ENCODE measurements around the gene GCNT2. TPM values are rescaled to one million over a fixed set of nuclear protein-coding genes. Genes with fewer than 3 reads are reported as not detected.

GCNT2 gene
- total RNA-seq, 6 donors from 2014 or later: 18.7 to 97.4 (median 44.5) TPM

DNA sequence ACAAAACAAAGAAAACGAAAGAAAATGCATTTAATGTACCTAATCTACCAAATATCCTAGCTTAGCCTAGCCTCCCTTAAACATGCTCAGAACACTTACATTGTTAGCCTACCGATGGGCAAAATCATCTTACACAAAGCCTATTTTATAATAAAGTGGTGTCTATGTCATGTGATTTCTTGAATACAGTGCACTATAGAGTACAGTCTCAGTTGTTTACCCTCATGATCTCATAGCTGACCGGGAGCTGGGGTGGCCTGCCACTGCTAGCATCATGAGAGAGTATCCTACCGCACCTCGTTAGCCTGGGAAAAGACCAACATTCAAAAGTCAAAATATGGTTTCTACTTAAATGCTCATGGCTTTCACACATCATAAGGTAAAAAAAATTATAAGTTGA is 16.6 kb downstream of the GCNT2 start:
- DNase-seq (no peak), ATAC-seq (ENCODE audit: low FRiP score in 2 of 2) (no peak)
- no peak overlapping the region for H3K4me3 ChIP-seq
- no peaks in the 10 kb centered on the region for H3K9me3 ChIP-seq
- H3K27ac ChIP-seq: no peak overlapping the region
- no peaks in the 10 kb centered on the region for H3K36me3 ChIP-seq
- H3K27me3 ChIP-seq: no peaks in the 10 kb centered on the region
- 95 to 98% methylated on average over 5 of the region's 5 CpGs for WGBS, 2 donors
- TF ChIP-seq, protein P1, sequence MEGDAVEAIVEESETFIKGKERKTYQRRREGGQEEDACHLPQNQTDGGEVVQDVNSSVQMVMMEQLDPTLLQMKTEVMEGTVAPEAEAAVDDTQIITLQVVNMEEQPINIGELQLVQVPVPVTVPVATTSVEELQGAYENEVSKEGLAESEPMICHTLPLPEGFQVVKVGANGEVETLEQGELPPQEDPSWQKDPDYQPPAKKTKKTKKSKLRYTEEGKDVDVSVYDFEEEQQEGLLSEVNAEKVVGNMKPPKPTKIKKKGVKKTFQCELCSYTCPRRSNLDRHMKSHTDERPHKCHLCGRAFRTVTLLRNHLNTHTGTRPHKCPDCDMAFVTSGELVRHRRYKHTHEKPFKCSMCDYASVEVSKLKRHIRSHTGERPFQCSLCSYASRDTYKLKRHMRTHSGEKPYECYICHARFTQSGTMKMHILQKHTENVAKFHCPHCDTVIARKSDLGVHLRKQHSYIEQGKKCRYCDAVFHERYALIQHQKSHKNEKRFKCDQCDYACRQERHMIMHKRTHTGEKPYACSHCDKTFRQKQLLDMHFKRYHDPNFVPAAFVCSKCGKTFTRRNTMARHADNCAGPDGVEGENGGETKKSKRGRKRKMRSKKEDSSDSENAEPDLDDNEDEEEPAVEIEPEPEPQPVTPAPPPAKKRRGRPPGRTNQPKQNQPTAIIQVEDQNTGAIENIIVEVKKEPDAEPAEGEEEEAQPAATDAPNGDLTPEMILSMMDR (IDR thresholded peaks at IDR 0.05): no peak
- TF ChIP-seq POLR2A (IDR thresholded peaks at IDR 0.05) (no peak), EP300 (IDR thresholded peaks at IDR 0.05) (no peak), POLR2AphosphoS5 (IDR thresholded peaks at IDR 0.05) (no peak)
- peaks cover 4 to 17% (median 12%) of the 10 kb centered on the region in 4 donors for H3K4me1 ChIP-seq

- DNase-seq (no peak), ATAC-seq (ENCODE audit: low FRiP score in 2 of 2) (no peak)
- WGBS, 2 donors: 80 to 86% methylated on average over 4 of the region's 4 CpGs
- Histone ChIP-seq H3K27me3 (no peaks in the 10 kb centered on the region), H3K4me1 (peaks cover 0 to 9% (median 2%) of the 10 kb centered on the region in 4 donors), H3K27ac (no peak overlapping the region), H3K36me3 (no peaks in the 10 kb centered on the region), H3K4me3 (no peak overlapping the region), H3K9me3 (no peaks in the 10 kb centered on the region)
- TF ChIP-seq EP300 (IDR thresholded peaks at IDR 0.05) (no peak), POLR2AphosphoS5 (IDR thresholded peaks at IDR 0.05) (no peak), POLR2A (IDR thresholded peaks at IDR 0.05) (no peak)
- TF ChIP-seq, protein P1 (IDR thresholded peaks at IDR 0.05): no peak
Measured at GRCh38 chr6:10540073-10540746, 19.1 kb downstream of the GCNT2 start.

GRCh38 chr6:10541591-10541990 is 20.4 kb downstream of the GCNT2 start:
- DNase-seq: no peak
- Histone ChIP-seq H3K4me1 (no peaks in the 10 kb centered on the region), H3K9me3 (no peaks in the 10 kb centered on the region), H3K4me3 (no peak overlapping the region), H3K27ac (no peak overlapping the region), H3K36me3 (no peaks in the 10 kb centered on the region), H3K27me3 (no peaks in the 10 kb centered on the region)
- no peak for TF ChIP-seq EP300 (IDR thresholded peaks at IDR 0.05)
- TF ChIP-seq, protein P1 (IDR thresholded peaks at IDR 0.05): no peak
- no peak for TF ChIP-seq POLR2A (IDR thresholded peaks at IDR 0.05)
- no peak for TF ChIP-seq POLR2AphosphoS5 (IDR thresholded peaks at IDR 0.05)
- WGBS, 2 donors: 68 to 100% methylated on average over 1 of the region's 1 CpG
- no peak for ATAC-seq (ENCODE audit: low FRiP score in 2 of 2)

GRCh38 chr6:10542213-10542612 is 21.1 kb downstream of the GCNT2 start:
- peak in 1 of 2 donors; percentile 36 for ATAC-seq (ENCODE audit: low FRiP score in 2 of 2)
- DNase-seq: no peak
- H3K4me3 ChIP-seq: no peak overlapping the region
- no peaks in the 10 kb centered on the region for H3K9me3 ChIP-seq
- no peaks in the 10 kb centered on the region for H3K4me1 ChIP-seq
- no peaks in the 10 kb centered on the region for H3K36me3 ChIP-seq
- TF ChIP-seq EP300 (IDR thresholded peaks at IDR 0.05): no peak
- no peak for TF ChIP-seq POLR2A (IDR thresholded peaks at IDR 0.05)
- TF ChIP-seq POLR2AphosphoS5 (IDR thresholded peaks at IDR 0.05): no peak
- TF ChIP-seq, protein P1 (IDR thresholded peaks at IDR 0.05): no peak
- WGBS, 2 donors: 71 to 78% methylated on average over 2 of the region's 2 CpGs
- no peak overlapping the region for H3K27ac ChIP-seq
- H3K27me3 ChIP-seq: no peaks in the 10 kb centered on the region

DNA sequence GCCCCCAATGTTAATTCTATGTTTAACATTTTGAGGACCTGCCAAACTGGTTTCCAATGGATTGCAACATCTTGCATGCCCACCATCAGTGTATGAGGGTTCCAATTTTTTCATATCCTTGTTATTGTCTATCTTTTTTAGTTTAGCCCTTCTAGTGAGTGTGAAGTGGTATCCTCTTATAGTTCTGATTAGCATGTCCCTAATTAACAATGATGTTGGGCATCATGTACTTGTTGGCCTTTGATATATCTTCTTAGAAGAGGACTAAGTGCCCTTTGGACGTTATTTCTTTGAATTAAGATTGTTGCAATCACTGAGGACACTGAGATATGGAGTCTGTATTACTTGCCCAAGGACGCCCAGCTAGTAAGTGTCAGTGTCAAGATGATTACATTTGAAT is 22.3 kb downstream of the GCNT2 start:
- no peak overlapping the region for H3K4me3 ChIP-seq
- TF ChIP-seq EP300 (IDR thresholded peaks at IDR 0.05) (no peak), POLR2AphosphoS5 (IDR thresholded peaks at IDR 0.05) (no peak), POLR2A (IDR thresholded peaks at IDR 0.05) (no peak)
- TF ChIP-seq, protein P1 (IDR thresholded peaks at IDR 0.05): no peak
- no peaks in the 10 kb centered on the region for H3K4me1 ChIP-seq
- no peaks in the 10 kb centered on the region for H3K27me3 ChIP-seq
- WGBS, 2 donors: 85 to 90% methylated on average over 2 of the region's 2 CpGs
- no peak for ATAC-seq (ENCODE audit: low FRiP score in 2 of 2)
- no peaks in the 10 kb centered on the region for H3K36me3 ChIP-seq
- no peak overlapping the region for H3K27ac ChIP-seq
- no peaks in the 10 kb centered on the region for H3K9me3 ChIP-seq
- DNase-seq: no peak

All from upper lobe of left lung (tissue), 6 donors.